Prostate gland (tissue), 2 donors: ENCODE data around the gene ZFYVE16.

Experiments
- POLR2A ChIP-seq: fragments of 450-650 bp; IDR thresholded peaks from one replicate; pipeline ENCODE4 v1.6.1; 2016; ENCODE audit warnings: antibody characterized with exemption, mild to moderate bottlenecking
- POLR2AphosphoS5 ChIP-seq: sonication (generic); formaldehyde crosslinking; IDR thresholded peaks from one replicate; pipeline ENCODE4 v1.6.1; 2017; ENCODE audit warnings: antibody characterized with exemption
- TF ChIP-seq, protein P1 (sequence below), 4 experiments: fragments of 200-600 bp in 2 of 4; fragments of 450-650 bp in 2 of 4; sonication (generic) in 2 of 4; IDR thresholded peaks; 1 replicate in 3 of 4; 2 replicates in 1 of 4; pipeline ENCODE4 v1.5.1; 2016 to 2019; ENCODE audit warnings: antibody characterized with exemption in 4 of 4, mild to moderate bottlenecking in 2 of 4, moderate library complexity in 2 of 4

DNA sequence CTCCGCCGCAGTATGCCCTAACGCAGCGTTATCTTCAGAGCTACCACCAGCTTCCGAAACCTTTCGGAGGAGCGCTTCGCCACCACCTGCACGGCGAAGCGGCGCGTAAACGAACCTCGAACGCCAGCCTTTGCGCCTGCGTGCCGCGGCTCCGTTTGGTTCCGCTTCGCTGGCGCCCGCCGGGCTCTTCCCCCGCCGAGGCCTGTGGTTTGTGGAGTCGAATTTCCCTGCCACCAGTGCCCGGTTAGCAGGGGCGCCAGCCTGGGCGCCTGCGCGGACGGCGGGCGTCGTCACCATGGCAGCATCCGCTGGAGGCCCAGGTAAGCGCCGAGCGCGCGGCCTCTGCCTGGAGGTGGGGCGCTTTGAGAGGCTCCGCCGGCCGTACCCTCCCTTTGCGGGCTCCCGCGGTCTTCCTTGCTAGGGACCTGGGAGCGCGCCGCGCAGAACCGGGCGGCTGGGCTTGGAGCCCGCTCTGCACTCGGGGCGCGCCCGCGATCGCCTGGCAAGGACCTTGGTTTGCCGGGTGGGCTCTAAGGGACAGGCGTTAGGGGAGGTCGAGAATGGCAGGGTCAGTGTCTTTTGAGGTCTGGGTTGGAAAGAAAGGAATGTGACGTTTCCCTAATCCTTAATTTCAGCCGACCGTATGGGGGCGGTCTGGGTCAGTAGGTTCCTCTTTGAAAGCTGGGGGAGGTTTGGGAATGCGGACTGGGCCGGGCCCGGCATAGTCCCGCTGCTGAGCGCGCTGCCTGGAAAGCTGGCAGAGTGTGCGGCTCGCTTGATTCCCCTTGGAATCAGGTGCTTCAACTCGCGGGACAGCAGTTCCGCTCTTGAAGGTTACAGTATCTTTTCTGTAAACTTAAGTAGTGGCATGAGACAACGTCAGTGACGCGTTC, 80.2 kb downstream of the ZFYVE16 start, which contains the start of gene FAM151B:
- TF ChIP-seq, protein P1, sequence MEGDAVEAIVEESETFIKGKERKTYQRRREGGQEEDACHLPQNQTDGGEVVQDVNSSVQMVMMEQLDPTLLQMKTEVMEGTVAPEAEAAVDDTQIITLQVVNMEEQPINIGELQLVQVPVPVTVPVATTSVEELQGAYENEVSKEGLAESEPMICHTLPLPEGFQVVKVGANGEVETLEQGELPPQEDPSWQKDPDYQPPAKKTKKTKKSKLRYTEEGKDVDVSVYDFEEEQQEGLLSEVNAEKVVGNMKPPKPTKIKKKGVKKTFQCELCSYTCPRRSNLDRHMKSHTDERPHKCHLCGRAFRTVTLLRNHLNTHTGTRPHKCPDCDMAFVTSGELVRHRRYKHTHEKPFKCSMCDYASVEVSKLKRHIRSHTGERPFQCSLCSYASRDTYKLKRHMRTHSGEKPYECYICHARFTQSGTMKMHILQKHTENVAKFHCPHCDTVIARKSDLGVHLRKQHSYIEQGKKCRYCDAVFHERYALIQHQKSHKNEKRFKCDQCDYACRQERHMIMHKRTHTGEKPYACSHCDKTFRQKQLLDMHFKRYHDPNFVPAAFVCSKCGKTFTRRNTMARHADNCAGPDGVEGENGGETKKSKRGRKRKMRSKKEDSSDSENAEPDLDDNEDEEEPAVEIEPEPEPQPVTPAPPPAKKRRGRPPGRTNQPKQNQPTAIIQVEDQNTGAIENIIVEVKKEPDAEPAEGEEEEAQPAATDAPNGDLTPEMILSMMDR (IDR thresholded peaks at IDR 0.05): peak in 1 of 4 experiments; percentile 44
- TF ChIP-seq POLR2A (peak; percentile 52), POLR2AphosphoS5 (peak; percentile 88)
